ENCODE measurements around the gene HHEX.

Gene HHEX

DNA sequence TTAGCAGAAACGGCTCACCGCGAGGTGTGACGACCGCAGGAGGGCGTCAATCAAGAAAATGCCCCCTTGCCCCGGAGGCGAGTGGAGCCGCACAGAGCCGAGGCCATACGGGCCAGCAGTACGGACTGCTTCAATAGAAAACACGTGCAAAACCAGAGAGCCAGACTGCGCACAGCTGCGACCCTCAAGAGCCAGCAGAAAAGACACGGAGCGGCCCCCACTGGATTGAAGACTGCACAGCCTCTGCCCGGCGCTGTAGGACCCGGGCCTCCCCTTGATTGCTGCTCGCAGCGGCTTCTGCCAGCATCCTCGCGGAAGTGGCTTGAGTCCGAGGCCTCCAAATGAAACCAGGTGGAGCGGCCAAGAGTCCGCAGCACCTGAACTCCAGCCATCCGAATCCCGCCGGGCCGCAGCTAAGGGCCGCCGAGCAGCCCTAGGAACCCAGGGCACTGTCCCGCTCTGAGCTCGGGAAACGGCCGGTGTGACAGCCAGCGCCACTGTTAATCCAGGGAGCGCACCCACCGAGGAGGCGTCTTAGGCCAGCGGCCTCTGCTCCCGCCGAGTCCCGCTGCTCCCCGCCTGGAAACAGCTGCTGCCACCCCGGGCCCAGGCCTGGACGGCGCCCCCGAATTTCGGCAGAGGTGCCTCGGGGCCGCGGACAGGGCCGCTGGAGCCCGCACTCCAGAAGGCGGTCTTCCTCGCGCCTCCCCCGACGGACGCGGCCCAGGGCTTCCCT lies 660 bp upstream of the HHEX start:
- no peak for TF ChIP-seq YY1 (IDR thresholded peaks at IDR 0.05; ENCODE audit: low read depth)
- no peak for TF ChIP-seq REST (IDR thresholded peaks at IDR 0.05; ENCODE audit: low read depth)
- 0 out of 2 replicates have a peak, but pooled peaks have one; percentile 4 for TF ChIP-seq EGR1 (IDR thresholded peaks at IDR 0.05)
- no peak for TF ChIP-seq TAF1 (IDR thresholded peaks at IDR 0.05; ENCODE audit: low read depth)
- no peak for TF ChIP-seq ZBTB7A (IDR thresholded peaks at IDR 0.05; ENCODE audit: low read depth)
- TF ChIP-seq MAX (IDR thresholded peaks at IDR 0.05), result no peak
- TF ChIP-seq NFIC (IDR thresholded peaks at IDR 0.05), result no peak

- TF ChIP-seq NFIC (IDR thresholded peaks at IDR 0.05) (no peak; the same call in 1 of the 2 replicates), TEAD4 (IDR thresholded peaks at IDR 0.05) (no peak), ZBTB7A (IDR thresholded peaks at IDR 0.05; ENCODE audit: low read depth) (peak; percentile 94), CREB1 (IDR thresholded peaks at IDR 0.05; ENCODE audit: low read depth) (no peak), MAX (IDR thresholded peaks at IDR 0.05) (peak; percentile 60; the same call in 1 of the 2 replicates), REST (IDR thresholded peaks at IDR 0.05; ENCODE audit: low read depth) (no peak), TCF12 (IDR thresholded peaks at IDR 0.05; ENCODE audit: low read depth) (no peak), TAF1 (IDR thresholded peaks at IDR 0.05; ENCODE audit: low read depth) (peak; percentile 54; the same call in 1 of the 2 replicates), FOXM1 (IDR thresholded peaks at IDR 0.05; ENCODE audit: borderline replicate concordance, low read depth) (no peak), RAD21 (IDR thresholded peaks at IDR 0.05; ENCODE audit: low read depth) (no peak), USF1 (IDR thresholded peaks at IDR 0.05) (no peak), CEBPB (IDR thresholded peaks at IDR 0.05) (no peak), EP300 (IDR thresholded peaks at IDR 0.05; ENCODE audit: borderline replicate concordance) (no peak)
Measured at GRCh38 chr10:92690211-92690914, 608 bp downstream of the HHEX start.

- TF ChIP-seq TCF12 (IDR thresholded peaks at IDR 0.05; ENCODE audit: low read depth), result no peak
- no peak for TF ChIP-seq YY1 (IDR thresholded peaks at IDR 0.05; ENCODE audit: low read depth)
- TF ChIP-seq USF1 (IDR thresholded peaks at IDR 0.05), result no peak
- TF ChIP-seq MAX (IDR thresholded peaks at IDR 0.05), result no peak
- TF ChIP-seq CREB1 (IDR thresholded peaks at IDR 0.05; ENCODE audit: low read depth), result no peak
- TF ChIP-seq TEAD4 (IDR thresholded peaks at IDR 0.05), result no peak
Measured at GRCh38 chr10:92690915-92691590, 1.3 kb downstream of the HHEX start.

DNA sequence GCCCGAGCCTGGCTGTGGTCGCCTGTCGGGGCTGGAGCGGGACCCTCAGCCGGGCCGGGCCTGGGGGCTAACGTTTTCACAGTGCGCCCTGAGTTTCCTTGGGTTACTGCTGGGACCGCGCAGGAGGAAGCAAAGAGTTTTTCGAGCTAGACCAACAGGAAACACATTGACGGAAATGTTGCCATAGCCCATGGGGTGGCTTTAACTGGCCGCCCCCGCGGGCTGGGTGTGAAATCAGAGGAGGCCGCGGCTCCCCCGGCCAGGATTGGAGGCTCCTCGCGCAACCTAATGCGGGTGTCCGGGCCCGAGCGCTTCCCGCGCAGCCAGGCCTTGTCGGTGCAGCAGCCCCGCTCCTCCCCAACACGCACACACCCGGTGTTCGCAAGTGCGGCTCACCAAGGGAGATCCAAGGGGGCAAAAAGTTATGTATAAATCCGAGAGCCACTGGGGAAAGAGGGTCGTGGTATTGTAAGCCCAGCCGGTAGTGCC lies 1.9 kb downstream of the HHEX start:
- no peak for TF ChIP-seq TAF1 (IDR thresholded peaks at IDR 0.05; ENCODE audit: low read depth)
- no peak for TF ChIP-seq ZBTB7A (IDR thresholded peaks at IDR 0.05; ENCODE audit: low read depth)
- no peak for TF ChIP-seq EGR1 (IDR thresholded peaks at IDR 0.05)
- TF ChIP-seq MAX (IDR thresholded peaks at IDR 0.05), result no peak
- no peak for TF ChIP-seq EP300 (IDR thresholded peaks at IDR 0.05; ENCODE audit: borderline replicate concordance)
- TF ChIP-seq REST (IDR thresholded peaks at IDR 0.05; ENCODE audit: low read depth), result no peak
- no peak for TF ChIP-seq TCF12 (IDR thresholded peaks at IDR 0.05; ENCODE audit: low read depth)
- TF ChIP-seq CREB1 (IDR thresholded peaks at IDR 0.05; ENCODE audit: low read depth), result no peak
- no peak for TF ChIP-seq NFIC (IDR thresholded peaks at IDR 0.05)
- TF ChIP-seq FOXM1 (IDR thresholded peaks at IDR 0.05; ENCODE audit: borderline replicate concordance, low read depth), result no peak
- no peak for TF ChIP-seq YY1 (IDR thresholded peaks at IDR 0.05; ENCODE audit: low read depth)
- no peak for TF ChIP-seq USF1 (IDR thresholded peaks at IDR 0.05)
- TF ChIP-seq CEBPB (IDR thresholded peaks at IDR 0.05), result no peak
- no peak for TF ChIP-seq RAD21 (IDR thresholded peaks at IDR 0.05; ENCODE audit: low read depth)
- no peak for TF ChIP-seq TEAD4 (IDR thresholded peaks at IDR 0.05)

Measured in Ishikawa (cell line).